Panc1 (cell line): ENCODE data around the gene CPLANE1. TPM values are rescaled to one million over a fixed set of nuclear protein-coding genes. Genes with fewer than 3 reads are reported as not detected.

Source experiments
- ATAC-seq: fragments of 200-7000 bp; cut with Tn5 transposase; 2 replicates; pipeline ENCODE4 v1.9.1; 2020; ENCODE audit warnings: mild to moderate bottlenecking, moderate library complexity
- BruUV-seq: library from RNA; stranded (reverse); fragments of 400-500 nt; replicated peaks from 2 replicates; lab custom pipeline; 2021; lab: Mats Ljungman, UMichigan
- CTCF ChIA-PET: fragments of 300-600 bp; sonication (Branson Sonifier 250); formaldehyde crosslinking; loops from one replicate; lab custom pipeline; 2022; ENCODE audit warnings: antibody characterized with exemption; lab: Charles Lee
- POLR2A ChIA-PET: fragments of 300-600 bp; sonication (Branson Sonifier 250); formaldehyde crosslinking; loops from one replicate; lab custom pipeline; 2022; ENCODE audit warnings: antibody characterized with exemption; lab: Charles Lee
- DNase-seq: peaks from one replicate; pipeline ENCODE4 v3.0.0-alpha.2; 2010; ENCODE audit warnings: low read depth, low spot score
- H3K27ac ChIP-seq: 2 replicates; pipeline ENCODE4 v1.5.1; 2011; ENCODE audit warnings: mild to moderate bottlenecking, low read length, inconsistent platforms
- H3K27me3 ChIP-seq: fragments of 200-500 bp; sonication (Bioruptor generic); 2 replicates; pipeline ENCODE4 v1.6.0; 2014; ENCODE audit warnings: low read length, inconsistent platforms; ENCODE audit not compliant: control insufficient read depth, insufficient read depth
- H3K36me3 ChIP-seq: fragments of 200-500 bp; sonication (Bioruptor generic); 2 replicates; pipeline ENCODE4 v1.5.1; 2014; ENCODE audit warnings: inconsistent platforms, mild to moderate bottlenecking, low read length, moderate library complexity; ENCODE audit not compliant: control insufficient read depth, insufficient read depth
- H3K4me1 ChIP-seq: 2 replicates; pipeline ENCODE4 v1.5.1; 2011; ENCODE audit warnings: inconsistent platforms, mild to moderate bottlenecking, low read length, moderate library complexity; ENCODE audit not compliant: control insufficient read depth, insufficient read depth
- H3K4me3 ChIP-seq, 2 experiments: 2 replicates each; pipeline ENCODE4 v1.5.1; 2011 to 2012; ENCODE audit warnings: low read depth in 2 of 2, low read length in 2 of 2, mild to moderate bottlenecking in 2 of 2, inconsistent platforms in 1 of 2, moderate library complexity in 1 of 2
- H3K9me3 ChIP-seq: fragments of 200-500 bp; sonication (Bioruptor generic); 2 replicates; pipeline ENCODE4 v1.5.1; 2014; ENCODE audit warnings: low read depth, mild to moderate bottlenecking, inconsistent platforms, low read length, moderate library complexity; ENCODE audit not compliant: control insufficient read depth, insufficient read depth
- POLR2AphosphoS5 ChIP-seq: IDR thresholded peaks from 2 replicates; pipeline ENCODE4 v1.6.1; 2012; ENCODE audit warnings: mild to moderate bottlenecking, low read depth, low read length, moderate library complexity
- SIN3A ChIP-seq: IDR thresholded peaks from 2 replicates; pipeline ENCODE4 v1.6.1; 2012; ENCODE audit warnings: low read depth, mild to moderate bottlenecking, low read length, moderate library complexity, borderline replicate concordance; ENCODE audit not compliant: insufficient read depth
- TCF7L2 ChIP-seq: IDR thresholded peaks from 2 replicates; pipeline ENCODE4 v1.6.1; 2011; ENCODE audit warnings: mild to moderate bottlenecking, low read depth, low read length, inconsistent platforms
- in situ Hi-C: cut with HindIII; loops from 2 replicates; pipeline ENCODE4 v1.10.0; 2016; ENCODE audit warnings: low sequenced_read_pairs, low pct_unique_long_range_greater_than_20kb
- intact Hi-C: fragments of 100-400 bp; cut with micrococcal nuclease; formaldehyde crosslinking; loops from one replicate; pipeline ENCODE4 v1.10.0; 2022; ENCODE audit not compliant: unreplicated experiment
- total RNA-seq: library from RNA; stranded (reverse); gene quantifications from one replicate; pipeline ENCODE4 v1.2.1, GENCODE V29; 2021; ENCODE audit not compliant: unreplicated experiment
- TF ChIP-seq, protein P1 (sequence below), 2 experiments: IDR thresholded peaks; 2 replicates each; pipeline ENCODE4 v1.6.1; 2011 to 2012; ENCODE audit warnings: low read depth in 2 of 2, control low read depth in 1 of 2, low read length in 1 of 2, mild to moderate bottlenecking in 1 of 2, moderate library complexity in 1 of 2; ENCODE audit not compliant: insufficient read depth in 1 of 2
- TF ChIP-seq, protein P2 (sequence below): fragments of 450-650 bp; IDR thresholded peaks from 2 replicates; pipeline ENCODE4 v1.5.1; 2017; ENCODE audit warnings: mild to moderate bottlenecking

The CPLANE1 gene
- total RNA-seq, 1 experiment from 2014 or later = 18.1 TPM

DNA sequence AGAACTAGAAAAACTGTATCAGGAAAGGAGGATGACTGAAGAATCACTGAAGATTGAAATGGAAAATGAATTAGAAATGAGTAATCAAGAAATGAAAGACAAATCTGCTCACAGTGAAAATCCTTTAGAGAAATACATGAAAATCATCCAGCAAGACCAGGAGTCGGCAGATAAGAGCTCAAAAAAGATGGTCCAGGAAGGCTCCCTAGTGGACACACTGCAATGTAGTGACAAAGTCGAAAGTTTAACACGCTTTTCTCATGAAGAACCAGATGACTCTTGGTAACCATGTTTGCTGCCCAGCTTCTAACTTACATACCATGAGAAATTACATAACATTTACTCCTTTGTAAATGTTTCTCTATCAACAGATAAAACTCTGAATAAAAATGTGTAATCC, 37.1 kb downstream of the CPLANE1 start:
- ATAC-seq (no peak), DNase-seq (no peak)
- Histone ChIP-seq H3K36me3 (peaks cover 7% of the 10 kb centered on the region; the same call in 1 of the 2 replicates), H3K27ac (no peak overlapping the region), H3K4me3 (no peak overlapping the region), H3K9me3 (no peaks in the 10 kb centered on the region), H3K27me3 (no peaks in the 10 kb centered on the region), H3K4me1 (no peaks in the 10 kb centered on the region)
- POLR2A ChIA-PET = no interaction called here
- TF ChIP-seq, protein P1, sequence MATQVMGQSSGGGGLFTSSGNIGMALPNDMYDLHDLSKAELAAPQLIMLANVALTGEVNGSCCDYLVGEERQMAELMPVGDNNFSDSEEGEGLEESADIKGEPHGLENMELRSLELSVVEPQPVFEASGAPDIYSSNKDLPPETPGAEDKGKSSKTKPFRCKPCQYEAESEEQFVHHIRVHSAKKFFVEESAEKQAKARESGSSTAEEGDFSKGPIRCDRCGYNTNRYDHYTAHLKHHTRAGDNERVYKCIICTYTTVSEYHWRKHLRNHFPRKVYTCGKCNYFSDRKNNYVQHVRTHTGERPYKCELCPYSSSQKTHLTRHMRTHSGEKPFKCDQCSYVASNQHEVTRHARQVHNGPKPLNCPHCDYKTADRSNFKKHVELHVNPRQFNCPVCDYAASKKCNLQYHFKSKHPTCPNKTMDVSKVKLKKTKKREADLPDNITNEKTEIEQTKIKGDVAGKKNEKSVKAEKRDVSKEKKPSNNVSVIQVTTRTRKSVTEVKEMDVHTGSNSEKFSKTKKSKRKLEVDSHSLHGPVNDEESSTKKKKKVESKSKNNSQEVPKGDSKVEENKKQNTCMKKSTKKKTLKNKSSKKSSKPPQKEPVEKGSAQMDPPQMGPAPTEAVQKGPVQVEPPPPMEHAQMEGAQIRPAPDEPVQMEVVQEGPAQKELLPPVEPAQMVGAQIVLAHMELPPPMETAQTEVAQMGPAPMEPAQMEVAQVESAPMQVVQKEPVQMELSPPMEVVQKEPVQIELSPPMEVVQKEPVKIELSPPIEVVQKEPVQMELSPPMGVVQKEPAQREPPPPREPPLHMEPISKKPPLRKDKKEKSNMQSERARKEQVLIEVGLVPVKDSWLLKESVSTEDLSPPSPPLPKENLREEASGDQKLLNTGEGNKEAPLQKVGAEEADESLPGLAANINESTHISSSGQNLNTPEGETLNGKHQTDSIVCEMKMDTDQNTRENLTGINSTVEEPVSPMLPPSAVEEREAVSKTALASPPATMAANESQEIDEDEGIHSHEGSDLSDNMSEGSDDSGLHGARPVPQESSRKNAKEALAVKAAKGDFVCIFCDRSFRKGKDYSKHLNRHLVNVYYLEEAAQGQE (IDR thresholded peaks at IDR 0.05; ENCODE audit: insufficient read depth in 1 of 2, low read depth in 2 of 2, low read length in 1 of 2) = no peak
- no peak for TF ChIP-seq TCF7L2
- TF ChIP-seq, protein P2, sequence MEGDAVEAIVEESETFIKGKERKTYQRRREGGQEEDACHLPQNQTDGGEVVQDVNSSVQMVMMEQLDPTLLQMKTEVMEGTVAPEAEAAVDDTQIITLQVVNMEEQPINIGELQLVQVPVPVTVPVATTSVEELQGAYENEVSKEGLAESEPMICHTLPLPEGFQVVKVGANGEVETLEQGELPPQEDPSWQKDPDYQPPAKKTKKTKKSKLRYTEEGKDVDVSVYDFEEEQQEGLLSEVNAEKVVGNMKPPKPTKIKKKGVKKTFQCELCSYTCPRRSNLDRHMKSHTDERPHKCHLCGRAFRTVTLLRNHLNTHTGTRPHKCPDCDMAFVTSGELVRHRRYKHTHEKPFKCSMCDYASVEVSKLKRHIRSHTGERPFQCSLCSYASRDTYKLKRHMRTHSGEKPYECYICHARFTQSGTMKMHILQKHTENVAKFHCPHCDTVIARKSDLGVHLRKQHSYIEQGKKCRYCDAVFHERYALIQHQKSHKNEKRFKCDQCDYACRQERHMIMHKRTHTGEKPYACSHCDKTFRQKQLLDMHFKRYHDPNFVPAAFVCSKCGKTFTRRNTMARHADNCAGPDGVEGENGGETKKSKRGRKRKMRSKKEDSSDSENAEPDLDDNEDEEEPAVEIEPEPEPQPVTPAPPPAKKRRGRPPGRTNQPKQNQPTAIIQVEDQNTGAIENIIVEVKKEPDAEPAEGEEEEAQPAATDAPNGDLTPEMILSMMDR = no peak
- no peak for TF ChIP-seq SIN3A
- no peak for TF ChIP-seq POLR2AphosphoS5
- no TSS peak for BruUV-seq
- CTCF ChIA-PET = no interaction called here
- in situ Hi-C loops = no loop called here
- intact Hi-C loops = no loop called here

DNA sequence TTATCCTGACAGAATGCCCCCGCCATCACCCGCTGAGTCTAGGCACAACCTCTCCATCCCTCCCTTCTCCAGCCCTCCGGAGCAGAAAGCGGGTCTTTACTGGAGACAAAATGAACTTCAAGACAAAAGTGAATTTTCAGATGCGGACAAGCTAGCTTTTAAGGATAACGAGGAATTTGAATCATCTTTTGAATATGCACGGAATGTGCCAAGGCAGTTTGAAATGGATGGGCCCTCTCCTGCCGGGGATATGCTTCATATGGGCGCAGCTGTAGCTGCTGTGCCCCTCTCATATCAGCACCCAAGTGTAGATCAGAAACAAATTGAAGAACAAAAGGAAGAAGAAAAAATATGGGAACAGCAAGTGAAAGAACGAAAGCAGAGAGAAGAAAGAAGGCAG, 37.5 kb downstream of the CPLANE1 start:
- ATAC-seq = no peak
- Histone ChIP-seq H3K4me3 (no peak overlapping the region), H3K27ac (no peak overlapping the region), H3K36me3 (peaks cover 8% of the 10 kb centered on the region), H3K27me3 (no peaks in the 10 kb centered on the region), H3K4me1 (no peaks in the 10 kb centered on the region), H3K9me3 (no peaks in the 10 kb centered on the region)
- ChIA-PET POLR2A (no interaction called here), CTCF (no interaction called here)
- intact Hi-C loops (no loop called here), in situ Hi-C loops (no loop called here)
- BruUV-seq = no TSS peak
- no peak for TF ChIP-seq SIN3A
- TF ChIP-seq, protein P2 = no peak
- TF ChIP-seq, protein P1 (IDR thresholded peaks at IDR 0.05; ENCODE audit: insufficient read depth in 1 of 2, low read depth in 2 of 2, low read length in 1 of 2) = no peak
- no peak for TF ChIP-seq TCF7L2
- no peak for TF ChIP-seq POLR2AphosphoS5
- DNase-seq = no peak
